H1 (cell line): ENCODE data around the gene AEBP1. TPM values are rescaled to one million over a fixed set of nuclear protein-coding genes. Genes with fewer than 3 reads are reported as not detected.

Experiments used
- CTCF ChIA-PET: fragments of 300-600 bp; sonication (Branson Sonifier 250); formaldehyde crosslinking; loops from one replicate; lab custom pipeline; 2021; ENCODE audit not compliant: partially characterized antibody; lab: Charles Lee
- POLR2A ChIA-PET: fragments of 300-600 bp; sonication (Branson Sonifier 250); formaldehyde crosslinking; loops from one replicate; lab custom pipeline; 2021; ENCODE audit warnings: inconsistent platforms; ENCODE audit not compliant: partially characterized antibody; lab: Charles Lee
- DNase-seq, 2 experiments: peaks; one replicate each; pipeline versions ENCODE4 v3.0.0 to v3.0.0-alpha.2; 2010 to 2022; ENCODE audit warnings: low spot score in 2 of 2, low read depth in 1 of 2, mixed read lengths in 1 of 2
- FAIRE-seq: peaks from 2 replicates; lab custom pipeline; 2011; peaks lifted over from hg19 to GRCh38; lab: Jason Lieb, UNC
- H2AFZ ChIP-seq: 2 replicates; pipeline ENCODE4 v1.8.1; 2012; ENCODE audit warnings: low read length, inconsistent platforms
- H2AK5ac ChIP-seq: 2 replicates; pipeline ENCODE4 v1.6.1; 2013; ENCODE audit warnings: low read depth, low read length
- H2BK120ac ChIP-seq: replicated peaks from 2 replicates; pipeline ENCODE3; 2013; ENCODE audit warnings: low read depth, low read length, inconsistent platforms
- H2BK12ac ChIP-seq: 2 replicates; pipeline ENCODE4 v1.6.1; 2013; ENCODE audit warnings: low read depth, low read length
- H2BK15ac ChIP-seq: 2 replicates; pipeline ENCODE4 v1.6.1; 2013; ENCODE audit warnings: low read length
- H2BK20ac ChIP-seq: 2 replicates; pipeline ENCODE4 v1.6.1; 2013; ENCODE audit warnings: low read length
- H2BK5ac ChIP-seq: 2 replicates; pipeline ENCODE4 v1.6.1; 2013; ENCODE audit warnings: low read depth, low read length
- H3K14ac ChIP-seq: 2 replicates; pipeline ENCODE4 v1.6.1; 2013; ENCODE audit warnings: inconsistent platforms; ENCODE audit not compliant: insufficient read length
- H3K18ac ChIP-seq: 2 replicates; pipeline ENCODE4 v1.6.1; 2013; ENCODE audit warnings: low read length; ENCODE audit errors: extremely low read depth
- H3K23ac ChIP-seq: 2 replicates; pipeline ENCODE4 v1.6.1; 2013; ENCODE audit warnings: inconsistent platforms; ENCODE audit not compliant: insufficient read length
- H3K23me2 ChIP-seq: 2 replicates; pipeline ENCODE4 v1.6.1; 2013; ENCODE audit warnings: low read depth, low read length
- H3K27ac ChIP-seq: 2 replicates; pipeline ENCODE4 v1.6.1; 2011; ENCODE audit warnings: low read depth, low read length, inconsistent platforms
- H3K27me3 ChIP-seq, 4 experiments: replicated peaks in 1 of 4; 1 replicate in 1 of 4; 2 replicates in 3 of 4; pipeline versions ENCODE4 v1.6.1 to v1.8.1; 2011 to 2013; ENCODE audit warnings: low read length in 3 of 4, mild to moderate bottlenecking in 3 of 4, inconsistent platforms in 2 of 4, mixed read lengths in 2 of 4, moderate library complexity in 1 of 4; ENCODE audit not compliant: control insufficient read depth in 3 of 4, insufficient read depth in 3 of 4; ENCODE audit errors: extremely low read depth in 1 of 4
- H3K36me3 ChIP-seq, 4 experiments: 2 replicates each; pipeline versions ENCODE4 v1.6.1 to v1.8.1; 2011 to 2013; ENCODE audit warnings: mild to moderate bottlenecking in 4 of 4, low read length in 3 of 4, moderate library complexity in 2 of 4, control low read depth in 1 of 4, inconsistent platforms in 1 of 4; ENCODE audit not compliant: insufficient read depth in 4 of 4, control insufficient read depth in 2 of 4
- H3K4ac ChIP-seq: replicated peaks from 2 replicates; pipeline ENCODE3; 2013; ENCODE audit warnings: low read length, low read depth, mixed read lengths, inconsistent platforms; ENCODE audit not compliant: insufficient read length
- H3K4me1 ChIP-seq, 4 experiments: replicated peaks in 1 of 4; 1 replicate in 1 of 4; 2 replicates in 3 of 4; pipeline versions ENCODE4 v1.6.1 to v1.8.1; 2011 to 2013; ENCODE audit warnings: low read length in 3 of 4, inconsistent platforms in 2 of 4, mixed read lengths in 1 of 4; ENCODE audit not compliant: insufficient read depth in 4 of 4, control insufficient read depth in 3 of 4
- H3K4me2 ChIP-seq, 2 experiments: 2 replicates each; pipeline versions ENCODE4 v1.6.1 to v1.8.1; 2011 to 2013; ENCODE audit warnings: low read depth in 2 of 2, low read length in 2 of 2, control low read depth in 1 of 2, inconsistent platforms in 1 of 2, mild to moderate bottlenecking in 1 of 2; ENCODE audit not compliant: insufficient read depth in 1 of 2
- H3K4me3 ChIP-seq, 4 experiments: fragments of 200-600, 300-600 bp in 1 of 4; sonication (generic), shearing (Covaris generic), sonication (Bioruptor Twin) in 1 of 4; 2 replicates each; pipeline versions ENCODE4 v1.5.1 to v1.8.1; 2011 to 2016; ENCODE audit warnings: low read length in 4 of 4, low read depth in 3 of 4, control low read depth in 2 of 4, inconsistent platforms in 2 of 4, mild to moderate bottlenecking in 2 of 4, mixed read lengths in 1 of 4, moderate library complexity in 1 of 4; ENCODE audit not compliant: insufficient read depth in 2 of 4; ENCODE audit errors: extremely low read depth in 1 of 4
- H3K56ac ChIP-seq: replicated peaks from 2 replicates; pipeline ENCODE3; 2013; ENCODE audit warnings: low read depth, mild to moderate bottlenecking, mixed read lengths, low read length, inconsistent platforms; ENCODE audit not compliant: insufficient read length
- H3K79me1 ChIP-seq: 2 replicates; pipeline ENCODE4 v1.6.1; 2013; ENCODE audit warnings: low read depth, low read length, control low read depth
- H3K79me2 ChIP-seq, 2 experiments: 2 replicates each; pipeline versions ENCODE4 v1.6.1 to v1.8.1; 2012 to 2013; ENCODE audit warnings: low read length in 2 of 2, mild to moderate bottlenecking in 2 of 2, inconsistent platforms in 1 of 2; ENCODE audit not compliant: insufficient read depth in 2 of 2, control insufficient read depth in 1 of 2
- H3K9ac ChIP-seq, 4 experiments: replicated peaks in 1 of 4; 1 replicate in 1 of 4; 2 replicates in 3 of 4; pipeline versions ENCODE4 v1.6.1 to v1.8.1; 2011 to 2013; ENCODE audit warnings: low read depth in 3 of 4, low read length in 3 of 4, control low read depth in 2 of 4, mild to moderate bottlenecking in 2 of 4, moderate library complexity in 2 of 4, inconsistent platforms in 1 of 4; ENCODE audit errors: extremely low read depth in 1 of 4
- H3K9me3 ChIP-seq, 2 experiments: 2 replicates each; pipeline versions ENCODE4 v1.6.1 to v1.8.1; 2012 to 2013; ENCODE audit warnings: mild to moderate bottlenecking in 2 of 2, moderate library complexity in 2 of 2, control low read depth in 1 of 2, inconsistent platforms in 1 of 2, low read depth in 1 of 2, low read length in 1 of 2, mixed read lengths in 1 of 2; ENCODE audit not compliant: insufficient read depth in 2 of 2
- H4K20me1 ChIP-seq, 2 experiments: replicated peaks in 1 of 2; 2 replicates each; pipeline versions ENCODE3 to v1.8.1; 2011 to 2013; ENCODE audit warnings: inconsistent platforms in 2 of 2, low read length in 2 of 2, mild to moderate bottlenecking in 1 of 2; ENCODE audit not compliant: insufficient read depth in 2 of 2, control insufficient read depth in 1 of 2
- H4K5ac ChIP-seq: 2 replicates; pipeline ENCODE4 v1.6.1; 2013; ENCODE audit warnings: low read length, low read depth, mixed read lengths, inconsistent platforms; ENCODE audit not compliant: insufficient read length
- H4K8ac ChIP-seq: 2 replicates; pipeline ENCODE4 v1.8.0; 2013; ENCODE audit warnings: mild to moderate bottlenecking, moderate library complexity, low read length, inconsistent platforms; ENCODE audit not compliant: insufficient read depth; ENCODE audit errors: extremely low read depth
- H4K91ac ChIP-seq: replicated peaks from 2 replicates; pipeline ENCODE3; 2013; ENCODE audit warnings: low read length, mixed read lengths, inconsistent platforms; ENCODE audit not compliant: insufficient read length
- ASH2L ChIP-seq: fragments of 200-600, 300-600 bp; sonication (generic); IDR thresholded peaks from one replicate; pipeline ENCODE4 v1.7.1; 2017; ENCODE audit warnings: low read length
- HDAC6 ChIP-seq: IDR thresholded peaks from one replicate; pipeline ENCODE4 v1.7.1; 2012; ENCODE audit warnings: low read depth, mild to moderate bottlenecking, inconsistent platforms, low read length, moderate library complexity
- JUND ChIP-seq: IDR thresholded peaks from 2 replicates; pipeline ENCODE4 v1.6.1; 2011; ENCODE audit warnings: mild to moderate bottlenecking, improper control_type of control experiment, low read length
- PHF8 ChIP-seq: fragments of 200-600 bp; sonication (generic); conservative IDR thresholded peaks from 2 replicates; pipeline ENCODE4 v1.7.1; 2012; ENCODE audit warnings: low read depth, mild to moderate bottlenecking, inconsistent platforms, low read length, moderate library complexity
- RAD21 ChIP-seq, 2 experiments: IDR thresholded peaks in 1 of 2; conservative IDR thresholded peaks in 1 of 2; 2 replicates each; pipeline ENCODE4 v1.6.1; 2011; ENCODE audit warnings: low read depth in 2 of 2, low read length in 2 of 2, improper control_type of control experiment in 1 of 2, inconsistent platforms in 1 of 2, mild to moderate bottlenecking in 1 of 2, moderate library complexity in 1 of 2
- RXRA ChIP-seq: IDR thresholded peaks from 2 replicates; pipeline ENCODE4 v1.6.1; 2011; ENCODE audit warnings: low read depth, mild to moderate bottlenecking, low read length, moderate library complexity; ENCODE audit not compliant: insufficient read depth
- SAP30 ChIP-seq: fragments of 300-600 bp; sonication (generic); IDR thresholded peaks from 2 replicates; pipeline ENCODE4 v1.7.1; 2012; ENCODE audit warnings: low read length, moderate library complexity, mild to moderate bottlenecking, inconsistent platforms; ENCODE audit not compliant: insufficient read depth, insufficient replicate concordance
- SP1 ChIP-seq: IDR thresholded peaks from 2 replicates; pipeline ENCODE4 v1.6.1; 2011; ENCODE audit warnings: low read depth, low read length
- SP4 ChIP-seq: IDR thresholded peaks from 2 replicates; pipeline ENCODE4 v1.6.1; 2012; ENCODE audit warnings: low read length, inconsistent platforms
- SUZ12 ChIP-seq: fragments of 200-600 bp; sonication (generic); IDR thresholded peaks from 2 replicates; pipeline ENCODE4 v1.6.1; 2012; ENCODE audit warnings: mild to moderate bottlenecking, inconsistent platforms, low read length, moderate library complexity, mixed read lengths
- TEAD4 ChIP-seq: IDR thresholded peaks from 2 replicates; pipeline ENCODE4 v1.6.1; 2012; ENCODE audit warnings: low read depth, low read length, inconsistent platforms, mixed read lengths
- YY1 ChIP-seq: IDR thresholded peaks from 2 replicates; pipeline ENCODE4 v1.6.1; 2011; ENCODE audit warnings: low read depth, mild to moderate bottlenecking, low read length
- WGBS, 2 experiments: shearing (Covaris generic) in 1 of 2; methylation state at CpG; one replicate each; pipeline versions ENCODE4 v1.1.6 to v1.1.7; 2013 to 2015; ENCODE audit warnings: low lambda C conversion rate in 2 of 2, mixed read lengths in 2 of 2, inconsistent platforms in 1 of 2, low coverage in 1 of 2, missing lambda C conversion rate in 1 of 2; ENCODE audit not compliant: insufficient replicate concordance in 2 of 2, insufficient coverage in 1 of 2, insufficient read length in 1 of 2; ENCODE audit errors: extremely low coverage in 1 of 2, missing lambda C conversion rate in 1 of 2; 5-methylcytosine and 5-hydroxymethylcytosine counted together
- polyA plus RNA-seq, 7 experiments: library from polyadenylated mRNA; depleted of rRNA in 3 of 7; stranded (reverse) in 5 of 7; unstranded in 2 of 7; fragments of >200 nt in 5 of 7; fragments of 200-250 nt in 2 of 7; gene quantifications; 1 replicate in 5 of 7; 2 replicates in 1 of 7; 4 replicates in 1 of 7; pipeline versions ENCODE4 v1.2.1 to v1.2.3, GENCODE V29; 2011 to 2013; ENCODE audit warnings: missing spikeins in 2 of 7, mixed read lengths in 2 of 7
- total RNA-seq: library from RNA; stranded (reverse); fragmentation: NEBNext Ultra II Directional; extraction: Animal tissue kit (Norgen Biotek cat#: 25700); gene quantifications from 2 replicates; pipeline ENCODE4 v1.2.1, GENCODE V29; 2021

Gene AEBP1
- total and polyA plus RNA-seq, 2 of the 8 experiments (the other 6 are each of a cell fraction or from before 2014, with no cell fraction given), result 10.4 to 41.2 TPM

DNA sequence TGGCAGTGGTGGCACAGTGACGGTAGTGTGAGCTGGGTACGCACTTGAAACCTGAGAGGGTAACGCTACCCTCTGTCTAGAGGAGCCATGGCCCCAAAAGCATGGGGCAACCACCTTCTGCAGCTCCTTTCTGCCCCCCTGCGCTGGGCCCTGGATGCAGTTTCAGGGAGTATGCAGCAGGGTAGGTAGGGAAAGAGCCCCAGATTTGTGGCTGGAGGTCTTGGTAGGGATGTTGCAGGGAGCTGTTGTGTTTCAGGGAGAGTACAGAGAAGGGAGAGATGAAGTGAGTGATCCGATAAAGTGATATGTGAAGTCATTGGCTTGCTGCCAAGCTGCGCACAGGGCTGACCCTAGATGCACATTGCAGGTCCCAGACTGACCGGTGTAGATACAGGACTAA is 36.1 kb upstream of the AEBP1 start:
- Histone ChIP-seq H3K79me1 (no peaks in the 10 kb centered on the region), H3K9me3 (no peaks in the 10 kb centered on the region), H3K79me2 (no peaks in the 10 kb centered on the region), H2BK20ac (no peak overlapping the region), H2BK12ac (no peak overlapping the region), H4K5ac (no peak overlapping the region), H3K18ac (no peak overlapping the region), H4K20me1 (peaks cover 0 to 2% of the 10 kb centered on the region in 2 experiments), H3K36me3 (peaks cover 0 to 4% (median 3%) of the 10 kb centered on the region in 4 experiments; a peak in 4 of 8 replicates), H3K4me2 (no peak overlapping the region), H3K27me3 (peaks cover 0 to 3% (median 0%) of the 10 kb centered on the region in 4 experiments; a peak in 2 of 7 replicates), H2BK15ac (0 out of 2 replicates have a peak overlapping the region, but pooled peaks have one; percentile 46), H3K56ac (no peak overlapping the region), H2BK120ac (no peak overlapping the region), H3K4me1 (peaks cover 9 to 30% (median 26%) of the 10 kb centered on the region in 4 experiments), H4K91ac (no peak overlapping the region), H3K23ac (no peak overlapping the region), H3K23me2 (no peaks in the 10 kb centered on the region), H4K8ac (no peak overlapping the region), H3K4me3 (no peak overlapping the region), H3K4ac (no peak overlapping the region), H3K9ac (no peak overlapping the region), H3K27ac (no peak overlapping the region), H2AK5ac (no peak overlapping the region), H2AFZ (no peak overlapping the region), H2BK5ac (no peak overlapping the region), H3K14ac (no peak overlapping the region)
- POLR2A ChIA-PET, result interaction anchor here (0.7 to 7.1 kb wide), 8 partner anchors 9 to 67 kb away, joined by 3 to 48 read pairs (median 4); no protein-coding TSS in a partner anchor
- TF ChIP-seq SP4 (no peak), RXRA (no peak), SUZ12 (no peak), ASH2L (no peak), PHF8 (no peak), SP1 (no peak), SAP30 (no peak), TEAD4 (no peak), JUND (no peak), YY1 (no peak), RAD21 (IDR thresholded peaks at IDR 0.05 in 1 of 2, conservative IDR thresholded peaks at IDR 0.05 in 1 of 2; ENCODE audit: low read depth in 2 of 2, low read length in 2 of 2) (no peak), HDAC6 (no peak)
- DNase-seq (no peak), FAIRE-seq (no peak)
- CTCF ChIA-PET, result interaction anchor here (0.9 to 2.7 kb wide), 8 partner anchors 8 to 114 kb away, joined by 3 to 15 read pairs (median 3); no protein-coding TSS in a partner anchor
- 86% methylated on average over 7 of the region's 7 CpGs; no CpG with 5 or more reads in 1 of the 2 experiments for WGBS, 2 experiments
